Activated naive CD8-positive, alpha-beta T cell treated with anti-CD3 and anti-CD28 coated beads, Interleukin-2, amount 50 U/mL, for 24 hours (primary cell): ENCODE data around the gene CD300LD.

ENCODE experiments used
- ATAC-seq: fragments of 150-1000 bp; cut with Tn5 transposase; one replicate; pipeline ENCODE4 v1.10.0; 2021
- DNase-seq: peaks from one replicate; pipeline ENCODE4 v3.0.0; 2021
- H3K27ac Mint-ChIP-seq: one replicate; pipeline ENCODE4 v1.8.0; 2021; ENCODE audit warnings: mild to moderate bottlenecking, mixed read lengths
- H3K27me3 Mint-ChIP-seq: one replicate; pipeline ENCODE4 v1.8.0; 2021; ENCODE audit warnings: mixed read lengths
- H3K36me3 Mint-ChIP-seq: one replicate; pipeline ENCODE4 v1.8.0; 2021; ENCODE audit warnings: low read depth, mixed read lengths
- H3K4me1 Mint-ChIP-seq: one replicate; pipeline ENCODE4 v1.8.0; 2021; ENCODE audit warnings: mixed read lengths
- H3K4me3 Mint-ChIP-seq: one replicate; pipeline ENCODE4 v1.8.0; 2021; ENCODE audit warnings: mild to moderate bottlenecking, moderate library complexity, mixed read lengths
- H3K9me3 Mint-ChIP-seq: one replicate; pipeline ENCODE4 v1.8.0; 2021; ENCODE audit warnings: mixed read lengths

The CD300LD gene

GRCh38 chr17:74619077-74619673 is 27.1 kb upstream of the CD300LD start:
- ATAC-seq (no peak), DNase-seq (no peak)
- no peaks in the 10 kb centered on the region for H3K36me3 Mint-ChIP-seq
- H3K27me3 Mint-ChIP-seq, result peaks cover 50% of the 10 kb centered on the region
- no peak overlapping the region for H3K27ac Mint-ChIP-seq
- no peak overlapping the region for H3K4me3 Mint-ChIP-seq
- no peaks in the 10 kb centered on the region for H3K9me3 Mint-ChIP-seq
- peaks cover 2% of the 10 kb centered on the region for H3K4me1 Mint-ChIP-seq

- Mint-ChIP-seq H3K4me1 (peaks cover 2% of the 10 kb centered on the region), H3K27ac (no peak overlapping the region), H3K9me3 (no peaks in the 10 kb centered on the region), H3K4me3 (no peak overlapping the region), H3K36me3 (no peaks in the 10 kb centered on the region), H3K27me3 (peaks cover 51% of the 10 kb centered on the region)
- ATAC-seq (no peak), DNase-seq (no peak)
Measured at GRCh38 chr17:74618451-74618850, 26.4 kb upstream of the CD300LD start.

GRCh38 chr17:74616696-74617095 is 24.6 kb upstream of the CD300LD start:
- H3K27ac Mint-ChIP-seq, result no peak overlapping the region
- peaks cover 8% of the 10 kb centered on the region for H3K4me1 Mint-ChIP-seq
- ATAC-seq, result no peak
- no peak overlapping the region for H3K4me3 Mint-ChIP-seq
- no peaks in the 10 kb centered on the region for H3K36me3 Mint-ChIP-seq
- peaks cover 41% of the 10 kb centered on the region for H3K27me3 Mint-ChIP-seq
- no peak for DNase-seq
- no peaks in the 10 kb centered on the region for H3K9me3 Mint-ChIP-seq

GRCh38 chr17:74612046-74612445 is 20.0 kb upstream of the CD300LD start:
- no peak for DNase-seq
- Mint-ChIP-seq H3K9me3 (no peaks in the 10 kb centered on the region), H3K27ac (no peak overlapping the region), H3K4me3 (no peak overlapping the region), H3K36me3 (no peaks in the 10 kb centered on the region), H3K27me3 (peaks cover 30% of the 10 kb centered on the region), H3K4me1 (peaks cover 6% of the 10 kb centered on the region)
- ATAC-seq, result no peak

GRCh38 chr17:74610108-74610507 is 18.0 kb upstream of the CD300LD start:
- peaks cover 18% of the 10 kb centered on the region for H3K27me3 Mint-ChIP-seq
- H3K36me3 Mint-ChIP-seq, result no peaks in the 10 kb centered on the region
- H3K4me3 Mint-ChIP-seq, result no peak overlapping the region
- ATAC-seq (no peak), DNase-seq (no peak)
- no peaks in the 10 kb centered on the region for H3K9me3 Mint-ChIP-seq
- peaks cover 6% of the 10 kb centered on the region for H3K4me1 Mint-ChIP-seq
- no peak overlapping the region for H3K27ac Mint-ChIP-seq

- Mint-ChIP-seq H3K9me3 (no peaks in the 10 kb centered on the region), H3K4me1 (peaks cover 6% of the 10 kb centered on the region), H3K4me3 (no peak overlapping the region), H3K36me3 (no peaks in the 10 kb centered on the region), H3K27ac (no peak overlapping the region), H3K27me3 (peaks cover 7% of the 10 kb centered on the region)
- DNase-seq (no peak), ATAC-seq (no peak)
Measured at GRCh38 chr17:74608511-74608910, 16.4 kb upstream of the CD300LD start.

GRCh38 chr17:74607221-74607620 is 15.1 kb upstream of the CD300LD start:
- DNase-seq, result no peak
- Mint-ChIP-seq H3K4me3 (no peak overlapping the region), H3K9me3 (no peaks in the 10 kb centered on the region), H3K4me1 (peaks cover 4% of the 10 kb centered on the region), H3K27ac (no peak overlapping the region), H3K27me3 (peaks cover 8% of the 10 kb centered on the region), H3K36me3 (no peaks in the 10 kb centered on the region)
- no peak for ATAC-seq

- H3K4me1 Mint-ChIP-seq, result peaks cover 4% of the 10 kb centered on the region
- peaks cover 8% of the 10 kb centered on the region for H3K27me3 Mint-ChIP-seq
- no peak overlapping the region for H3K27ac Mint-ChIP-seq
- DNase-seq (no peak), ATAC-seq (no peak)
- H3K4me3 Mint-ChIP-seq, result no peak overlapping the region
- no peaks in the 10 kb centered on the region for H3K9me3 Mint-ChIP-seq
- no peaks in the 10 kb centered on the region for H3K36me3 Mint-ChIP-seq
Measured at GRCh38 chr17:74606050-74606449, 14.0 kb upstream of the CD300LD start.

- Mint-ChIP-seq H3K27ac (no peak overlapping the region), H3K27me3 (peaks cover 8% of the 10 kb centered on the region)
- DNase-seq, result no peak
Measured at GRCh38 chr17:74605361-74605760, 13.3 kb upstream of the CD300LD start.

GRCh38 chr17:74604761-74605160 is 12.7 kb upstream of the CD300LD start:
- Mint-ChIP-seq H3K27me3 (peaks cover 14% of the 10 kb centered on the region), H3K27ac (no peak overlapping the region), H3K4me1 (peaks cover 5% of the 10 kb centered on the region), H3K4me3 (no peak overlapping the region), H3K36me3 (no peaks in the 10 kb centered on the region), H3K9me3 (no peaks in the 10 kb centered on the region)
- no peak for ATAC-seq
- DNase-seq, result no peak

More at GRCh38 chr17:74605361-74605760, 13.3 kb upstream of the CD300LD start:
- Mint-ChIP-seq H3K4me1 (peaks cover 4% of the 10 kb centered on the region), H3K36me3 (no peaks in the 10 kb centered on the region), H3K4me3 (no peak overlapping the region), H3K9me3 (no peaks in the 10 kb centered on the region)
- ATAC-seq, result no peak

GRCh38 chr17:74604200-74604599 is 12.1 kb upstream of the CD300LD start:
- Mint-ChIP-seq H3K27me3 (peaks cover 14% of the 10 kb centered on the region), H3K36me3 (no peaks in the 10 kb centered on the region), H3K9me3 (no peaks in the 10 kb centered on the region), H3K4me1 (peaks cover 10% of the 10 kb centered on the region), H3K27ac (no peak overlapping the region), H3K4me3 (no peak overlapping the region)
- ATAC-seq, result no peak
- DNase-seq, result no peak

GRCh38 chr17:74603746-74604145 is 11.7 kb upstream of the CD300LD start:
- ATAC-seq (no peak), DNase-seq (no peak)
- H3K27me3 Mint-ChIP-seq, result peaks cover 17% of the 10 kb centered on the region
- no peaks in the 10 kb centered on the region for H3K9me3 Mint-ChIP-seq
- no peaks in the 10 kb centered on the region for H3K36me3 Mint-ChIP-seq
- no peak overlapping the region for H3K4me3 Mint-ChIP-seq
- peaks cover 12% of the 10 kb centered on the region for H3K4me1 Mint-ChIP-seq
- H3K27ac Mint-ChIP-seq, result no peak overlapping the region

GRCh38 chr17:74603037-74603635 is 11.1 kb upstream of the CD300LD start:
- H3K9me3 Mint-ChIP-seq, result no peaks in the 10 kb centered on the region
- no peak overlapping the region for H3K4me3 Mint-ChIP-seq
- DNase-seq (no peak), ATAC-seq (no peak)
- H3K4me1 Mint-ChIP-seq, result peaks cover 16% of the 10 kb centered on the region
- peaks cover 18% of the 10 kb centered on the region for H3K27me3 Mint-ChIP-seq
- no peaks in the 10 kb centered on the region for H3K36me3 Mint-ChIP-seq
- H3K27ac Mint-ChIP-seq, result no peak overlapping the region

GRCh38 chr17:74601944-74602572 is 10.0 kb upstream of the CD300LD start:
- peak; percentile 38 for DNase-seq

GRCh38 chr17:74599448-74599939 is 7.4 kb upstream of the CD300LD start:
- no peak for ATAC-seq
- DNase-seq, result no peak
- Mint-ChIP-seq H3K36me3 (no peaks in the 10 kb centered on the region), H3K4me1 (peaks cover 16% of the 10 kb centered on the region), H3K27me3 (peaks cover 13% of the 10 kb centered on the region), H3K4me3 (no peak overlapping the region), H3K9me3 (no peaks in the 10 kb centered on the region), H3K27ac (no peak overlapping the region)

More at GRCh38 chr17:74601944-74602572, 10.0 kb upstream of the CD300LD start:
- ATAC-seq, result no peak
- Mint-ChIP-seq H3K9me3 (no peaks in the 10 kb centered on the region), H3K27ac (no peak overlapping the region), H3K27me3 (peaks cover 13% of the 10 kb centered on the region), H3K36me3 (no peaks in the 10 kb centered on the region), H3K4me1 (peaks cover 16% of the 10 kb centered on the region), H3K4me3 (no peak overlapping the region)
